Stimulated activated CD8-positive, alpha-beta memory T cell treated with anti-CD3 and anti-CD28 coated beads, Interleukin-15, amount 100 ng/mL, for 1 hour (primary cell): Measurements from ENCODE around the gene UQCRHL.
A peak's percentile ranks its signal among the peaks of the same experiment; 100 is the strongest.
"Not testable (repeated sequence)": the region's sequence is repeated elsewhere in the genome, so short reads cannot be mapped to it uniquely, and the experiment has no call there.

Experiments
- DNase-seq: peaks from one replicate; pipeline ENCODE4 v3.0.0-alpha.2; 2020; ENCODE audit warnings: low read depth

UQCRHL gene

GRCh38 chr1:15835205-15835740 lies 27.8 kb upstream of the UQCRHL start:
- peak; percentile 20 for DNase-seq

- DNase-seq, result peak; percentile 71
Measured at GRCh38 chr1:15834406-15835204, 27.2 kb upstream of the UQCRHL start.

- no peak for DNase-seq
Measured at GRCh38 chr1:15833842-15834405, 26.5 kb upstream of the UQCRHL start.

- DNase-seq, result peak; percentile 8
Measured at GRCh38 chr1:15833069-15833679, 25.7 kb upstream of the UQCRHL start.

- DNase-seq, result no peak
Measured at GRCh38 chr1:15830258-15830657, 22.8 kb upstream of the UQCRHL start.

GRCh38 chr1:15828931-15829330 lies 21.5 kb upstream of the UQCRHL start:
- DNase-seq, result not testable (repeated sequence)

- not testable (repeated sequence) for DNase-seq
Measured at GRCh38 chr1:15827567-15827966, 20.1 kb upstream of the UQCRHL start.

- no peak for DNase-seq
Measured at GRCh38 chr1:15826810-15827507, 19.5 kb upstream of the UQCRHL start.

GRCh38 chr1:15825800-15826199 lies 18.4 kb upstream of the UQCRHL start:
- no peak for DNase-seq

- DNase-seq, result no peak
Measured at GRCh38 chr1:15820478-15820877, 13.0 kb upstream of the UQCRHL start.

- DNase-seq, result no peak
Measured at GRCh38 chr1:15816674-15817073, 9.2 kb upstream of the UQCRHL start.

- no peak for DNase-seq
Measured at GRCh38 chr1:15810073-15810472, 2.6 kb upstream of the UQCRHL start.

- no peak for DNase-seq
Measured at GRCh38 chr1:15808955-15809354, 1.5 kb upstream of the UQCRHL start.

- DNase-seq, result no peak
Measured at GRCh38 chr1:15807121-15807520, 328 bp downstream of the UQCRHL start.

GRCh38 chr1:15804060-15804459 lies 3.4 kb downstream of the UQCRHL start:
- no peak for DNase-seq

GRCh38 chr1:15803380-15803779 lies 4.1 kb downstream of the UQCRHL start:
- no peak for DNase-seq

- no peak for DNase-seq
Measured at GRCh38 chr1:15802234-15802965, 5.0 kb downstream of the UQCRHL start.

GRCh38 chr1:15799928-15800835 lies 7.3 kb downstream of the UQCRHL start:
- DNase-seq, result no peak

GRCh38 chr1:15799004-15799867 lies 8.2 kb downstream of the UQCRHL start:
- no peak for DNase-seq
